ENCODE data around the gene MLXIP.

- TF ChIP-seq CTCF (IDR thresholded peaks at IDR 0.05; ENCODE audit: control extremely low read depth in 1 of 3, insufficient read depth in 1 of 3, low read depth in 1 of 3, low read length in 3 of 3) (peak in 1 of 3 experiments; percentile 7; a peak in 1 of 4 replicates), POLR2A (IDR thresholded peaks at IDR 0.05; ENCODE audit: control extremely low read depth in 1 of 2, low read depth in 2 of 2, low read length in 2 of 2) (no peak)
These were observed 104.5 kb downstream of the MLXIP start, which contains the start of gene LRRC43 for GRCh38 chr12:122182887-122183587.
